GM21526 (cell line): ENCODE measurements around the gene TRIM2.
"Not testable (repeated sequence)": the region's sequence is repeated elsewhere in the genome, so short reads cannot be mapped to it uniquely, and the experiment has no call there.

Experiments used
- ATAC-seq: cut with Tn5 transposase; IDR thresholded peaks from one replicate; pipeline ENCODE4 v1.9.1; 2021; ENCODE audit warnings: moderate library complexity; ENCODE audit not compliant: unreplicated experiment, low FRiP score

Gene TRIM2

GRCh38 chr4:153186046-153186728, 18.1 kb upstream of the TRIM2 start:
- ATAC-seq: no peak

DNA sequence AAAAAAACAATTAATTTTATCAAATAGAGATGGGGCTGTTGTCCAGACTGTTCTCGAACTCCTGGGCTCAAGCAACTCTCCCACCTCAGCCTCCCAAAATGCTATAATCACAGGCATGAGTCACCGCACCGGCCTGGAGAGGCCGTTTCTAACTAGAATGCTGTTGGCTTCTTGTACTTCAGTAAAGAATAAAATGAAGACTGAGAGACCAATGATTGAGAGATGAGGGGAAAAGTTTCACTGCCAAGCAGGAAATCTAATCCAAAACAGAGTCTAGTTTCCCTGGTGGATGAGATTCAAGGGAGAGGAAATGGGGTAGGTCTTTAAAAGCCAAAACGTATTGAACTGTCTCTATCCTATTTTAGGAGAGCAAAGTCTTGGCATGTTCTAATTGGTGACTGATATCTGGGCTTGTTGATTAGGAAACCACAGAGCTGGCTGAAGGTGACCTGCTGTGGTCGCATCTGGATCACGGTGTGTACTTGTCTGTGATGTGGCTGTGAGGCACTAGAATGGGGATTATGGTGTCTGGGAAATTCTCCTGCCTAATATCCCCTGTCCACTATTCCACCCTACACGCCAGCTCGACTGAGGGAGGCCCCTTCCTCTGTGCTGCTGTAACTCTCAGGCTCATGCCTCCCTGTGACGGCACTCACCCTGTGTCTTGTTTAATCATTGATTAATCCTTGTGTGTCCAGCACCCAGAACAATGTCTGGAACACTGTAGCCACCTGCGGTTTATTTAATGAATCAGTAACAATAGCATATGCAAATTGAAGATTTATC, 15.0 kb upstream of the TRIM2 start:
- no peak for ATAC-seq

DNA sequence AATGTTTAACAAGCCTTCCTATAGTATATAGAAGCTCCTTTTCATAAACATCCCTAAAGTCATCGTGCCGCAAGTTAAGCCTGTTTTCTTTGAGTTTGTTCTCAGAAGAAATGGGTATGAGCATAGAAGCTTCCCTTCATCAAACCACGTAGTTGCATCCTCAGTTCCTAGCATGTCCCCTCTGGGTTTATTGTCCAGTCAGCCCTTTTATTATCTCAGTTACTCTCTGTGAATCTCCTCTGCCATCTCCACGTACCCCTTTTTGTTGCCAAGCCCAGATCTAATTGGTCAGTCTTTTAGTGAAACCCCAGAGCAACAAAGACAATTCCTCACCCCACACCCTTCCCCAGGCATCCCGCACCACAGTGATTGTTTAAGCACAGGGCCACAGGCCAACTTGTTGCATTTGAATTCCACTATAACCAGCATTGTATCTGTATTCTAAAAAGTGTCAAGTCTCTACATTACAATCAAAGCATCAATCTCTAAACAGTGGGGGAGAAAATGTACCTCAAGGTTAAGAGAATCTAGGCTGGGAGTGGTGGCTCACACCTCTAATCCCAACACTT, 12.4 kb upstream of the TRIM2 start:
- no peak for ATAC-seq

GRCh38 chr4:153197301-153197700, 6.9 kb upstream of the TRIM2 start:
- no peak for ATAC-seq

DNA sequence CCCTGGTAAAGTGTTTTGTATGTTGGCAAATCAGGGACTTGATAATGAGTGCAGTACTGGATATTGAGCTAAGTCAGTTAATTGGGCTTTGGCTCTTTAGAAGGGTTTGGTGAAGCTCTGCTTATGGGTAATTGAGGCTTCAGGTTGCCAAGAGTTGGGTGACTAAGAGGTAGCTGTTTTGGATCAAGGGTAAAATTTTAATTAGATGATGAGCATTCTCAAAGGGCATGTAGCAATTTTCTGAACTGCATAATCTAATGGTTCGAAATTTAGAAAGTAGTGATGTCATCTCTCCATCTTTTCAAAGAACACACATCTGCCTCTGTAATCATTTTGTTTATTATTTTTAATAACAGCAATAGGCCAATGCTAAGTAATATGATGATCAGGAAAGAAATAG, 5.5 kb upstream of the TRIM2 start:
- ATAC-seq: no peak

DNA sequence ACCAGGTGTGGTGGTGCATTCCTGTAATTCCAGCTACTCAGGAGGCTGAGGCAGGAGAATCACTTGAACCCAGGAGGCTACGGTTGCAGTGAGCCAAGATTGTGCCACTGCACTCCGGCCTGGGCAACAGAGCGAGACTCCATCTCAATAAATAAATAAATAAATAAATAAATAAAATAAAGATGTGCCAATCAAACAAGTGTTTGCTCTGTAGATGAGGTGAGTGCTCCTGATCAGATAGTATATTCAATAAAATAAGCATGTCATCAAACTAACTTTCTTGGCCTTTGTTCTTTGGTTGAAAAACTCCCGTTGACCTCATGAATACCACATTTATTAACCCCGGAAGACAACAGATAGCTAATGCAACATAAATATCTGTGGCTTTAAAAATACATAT, 497 bp upstream of the TRIM2 start:
- not testable (repeated sequence) for ATAC-seq

DNA sequence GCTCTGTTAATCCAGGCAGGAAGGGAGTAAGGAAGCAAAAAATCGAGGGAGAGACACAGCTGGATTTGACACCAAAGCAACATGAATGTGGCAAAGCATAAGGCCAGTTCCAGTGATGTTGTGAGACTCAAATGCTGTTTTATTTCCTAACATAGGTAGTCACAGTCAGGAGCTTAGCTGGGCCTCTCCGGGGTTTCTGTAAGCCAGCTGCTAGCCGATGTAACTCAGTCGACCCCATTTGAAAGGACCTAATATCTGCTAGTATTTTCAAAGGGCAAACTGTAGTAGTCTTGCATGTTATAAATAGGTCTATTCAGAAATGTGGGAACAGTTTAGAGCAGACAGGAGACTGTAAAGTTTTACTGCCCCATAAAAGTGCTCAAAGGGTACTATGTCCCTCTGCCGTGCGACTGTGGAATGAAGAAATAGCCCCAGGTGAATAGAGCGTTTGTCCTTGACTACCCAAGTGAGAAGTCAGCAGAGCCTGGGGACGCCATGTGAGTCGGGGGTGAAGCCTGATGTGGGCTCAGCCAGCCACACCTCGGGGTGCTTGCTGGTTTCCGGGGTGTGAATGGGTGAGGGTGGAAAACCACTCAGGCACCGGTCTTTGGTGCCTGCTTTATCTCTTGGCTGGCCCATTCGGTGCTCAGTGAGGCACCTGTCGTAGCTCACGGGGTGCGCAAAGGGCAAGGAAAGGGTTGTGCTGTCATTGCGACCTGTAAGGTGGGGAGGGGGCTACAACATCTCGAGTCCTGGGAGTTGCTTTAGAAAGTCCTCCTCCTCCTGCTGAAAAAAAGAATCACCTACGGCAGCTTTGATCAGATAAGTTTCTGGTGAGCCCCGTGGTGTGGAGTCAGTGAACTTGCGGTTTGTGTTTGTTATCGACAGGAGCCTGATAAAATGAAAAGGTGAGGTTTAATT, 745 bp downstream of the TRIM2 start:
- ATAC-seq: no peak

- ATAC-seq: no peak
Measured at GRCh38 chr4:153205757-153206156, 1.5 kb downstream of the TRIM2 start.

GRCh38 chr4:153206534-153206933, 2.3 kb downstream of the TRIM2 start:
- ATAC-seq: no peak

DNA sequence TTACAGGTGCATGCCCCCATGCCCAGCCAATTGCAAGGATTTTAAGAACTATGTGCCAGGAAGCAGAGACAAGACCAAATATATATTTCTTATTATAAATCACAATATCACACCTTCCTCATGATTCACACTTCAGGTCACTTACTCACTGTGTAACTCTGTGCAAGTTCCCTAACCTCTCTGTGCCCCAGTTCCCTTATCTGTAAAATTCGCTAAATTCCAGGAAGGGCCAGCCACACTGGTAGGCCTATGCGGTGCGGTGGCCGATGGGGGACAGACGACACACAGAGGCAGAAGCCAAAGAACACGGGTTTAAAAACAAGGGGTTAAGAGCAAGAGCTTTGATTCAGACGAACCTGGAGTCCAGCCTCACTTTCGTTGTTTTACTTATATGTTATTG, 2.8 kb downstream of the TRIM2 start:
- ATAC-seq: no peak

- no peak for ATAC-seq
Measured at GRCh38 chr4:153207567-153207966, 3.3 kb downstream of the TRIM2 start.

DNA sequence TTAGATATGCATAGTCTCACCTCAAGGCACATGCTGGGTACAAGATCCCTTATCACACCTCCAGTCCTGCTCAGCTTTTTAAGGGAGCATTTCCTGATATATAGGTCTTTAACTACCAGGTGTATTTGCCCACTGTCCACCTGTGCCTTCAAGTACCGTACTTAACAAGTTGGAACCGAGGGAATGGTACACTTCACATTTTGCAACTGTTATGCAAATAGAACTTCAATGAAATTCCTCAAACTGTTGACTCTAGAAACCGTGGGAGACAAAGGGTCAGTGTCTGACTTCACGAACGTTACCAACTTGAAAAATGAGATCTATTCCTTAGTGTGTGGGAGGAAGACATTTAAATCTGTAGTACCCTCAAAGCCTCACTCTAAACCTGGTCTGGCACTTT, 5.2 kb downstream of the TRIM2 start:
- ATAC-seq: no peak

- no peak for ATAC-seq
Measured at GRCh38 chr4:153210727-153211126, 6.5 kb downstream of the TRIM2 start.

DNA sequence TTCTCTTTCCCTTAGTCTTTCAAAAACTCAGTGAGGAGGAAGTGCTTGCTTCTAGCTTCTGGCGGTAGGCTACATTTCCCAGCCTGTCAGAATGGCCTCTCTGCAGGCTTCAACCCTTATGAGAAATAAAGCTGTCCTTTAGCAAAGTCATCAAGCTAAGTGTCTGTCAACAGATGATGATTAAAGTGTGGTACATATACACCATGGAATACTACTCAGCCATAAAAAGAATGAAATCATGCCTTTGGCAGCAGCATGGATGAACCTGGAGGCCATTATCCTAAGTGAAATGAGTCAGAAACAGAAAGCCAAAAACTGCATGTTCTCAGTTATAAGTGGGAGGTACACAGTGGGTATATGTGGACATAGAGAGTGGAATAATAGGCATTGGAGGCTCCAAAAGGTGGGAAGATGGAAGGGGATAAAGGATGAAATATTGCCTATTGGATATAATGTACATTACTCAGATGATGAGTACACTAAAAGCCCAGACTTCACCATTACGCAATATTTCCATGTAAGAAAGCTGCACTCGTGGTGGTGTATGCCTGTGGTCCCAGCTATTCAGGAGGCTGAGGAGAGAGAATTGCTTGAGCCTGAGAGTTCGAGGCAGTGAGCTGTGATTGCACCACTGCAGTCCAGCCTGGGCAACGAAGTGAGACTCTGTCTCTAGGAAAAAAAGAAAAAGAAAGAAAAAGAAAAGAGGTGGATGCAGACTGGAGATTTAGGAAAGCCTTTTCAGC, 7.9 kb downstream of the TRIM2 start:
- ATAC-seq: no peak

GRCh38 chr4:153212736-153213135, 8.5 kb downstream of the TRIM2 start:
- no peak for ATAC-seq

DNA sequence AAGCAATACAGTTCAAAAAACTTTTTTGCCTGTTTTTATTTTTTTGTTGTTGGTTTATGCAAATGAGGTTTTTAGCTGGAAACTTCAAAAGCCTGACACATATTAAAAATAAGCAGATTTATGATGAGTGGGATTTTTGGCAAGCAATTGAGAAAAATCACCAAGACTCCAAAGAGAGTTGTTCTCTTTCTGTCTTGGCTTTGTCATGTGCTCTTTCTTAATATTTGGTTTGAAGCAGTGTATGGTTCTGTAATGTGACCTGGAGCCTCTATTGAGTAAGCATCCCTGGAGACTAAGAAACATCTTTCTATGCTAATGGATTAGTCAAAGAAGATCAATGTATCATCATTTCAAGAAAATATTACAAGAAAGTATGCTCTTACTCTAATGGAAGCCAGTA, 11.7 kb downstream of the TRIM2 start:
- ATAC-seq: no peak

GRCh38 chr4:153216546-153216945, 12.3 kb downstream of the TRIM2 start:
- ATAC-seq: no peak

GRCh38 chr4:153217440-153217839, 13.2 kb downstream of the TRIM2 start:
- ATAC-seq: no peak

DNA sequence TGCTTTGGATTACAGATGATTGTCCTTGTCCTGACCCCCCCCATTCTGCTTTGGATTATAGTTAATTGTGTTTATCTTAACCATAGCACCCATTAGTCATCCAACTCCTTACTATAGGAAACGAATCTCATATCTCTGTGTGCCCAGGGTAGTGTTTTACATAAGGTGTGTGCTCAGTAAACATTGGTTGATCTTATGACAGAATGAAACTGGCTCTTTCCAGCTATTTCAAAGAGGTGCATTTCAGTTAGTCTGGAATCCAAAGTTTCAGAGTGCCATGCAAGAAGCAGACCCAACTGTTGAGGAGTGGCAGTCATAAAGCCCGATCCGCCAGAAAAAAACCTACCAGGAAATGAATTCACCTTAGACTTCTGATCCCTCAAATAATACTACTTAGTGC, 14.7 kb downstream of the TRIM2 start:
- ATAC-seq: no peak
